Activated CD4-positive, alpha-beta T cell treated with anti-CD3 and anti-CD28 coated beads for 4 hours (primary cell): Measurements from ENCODE around the gene LRTM1.

ENCODE experiments used
- DNase-seq, 2 donors: peaks; one replicate each; pipeline ENCODE4 v3.0.0-alpha.2; 2020

The LRTM1 gene

GRCh38 chr3:54939557-54940300, 11.9 kb upstream of the LRTM1 start:
- DNase-seq, result no peak

- DNase-seq, result no peak
Observed at GRCh38 chr3:54936561-54936960, 8.7 kb upstream of the LRTM1 start.

GRCh38 chr3:54935869-54936268, 8.0 kb upstream of the LRTM1 start:
- no peak for DNase-seq

- DNase-seq, result no peak
Observed at GRCh38 chr3:54932606-54933005, 4.7 kb upstream of the LRTM1 start.

- no peak for DNase-seq
Observed at GRCh38 chr3:54931182-54931581, 3.3 kb upstream of the LRTM1 start.

- DNase-seq, result no peak
Observed at GRCh38 chr3:54918516-54918915, 9.3 kb downstream of the LRTM1 start.

- DNase-seq, result no peak
Observed at GRCh38 chr3:54917862-54918261, 10.0 kb downstream of the LRTM1 start.

GRCh38 chr3:54917174-54917573, 10.7 kb downstream of the LRTM1 start:
- DNase-seq, result no peak

GRCh38 chr3:54916732-54917131, 11.1 kb downstream of the LRTM1 start:
- DNase-seq, result no peak

GRCh38 chr3:54915976-54916375, 11.9 kb downstream of the LRTM1 start:
- no peak for DNase-seq

- no peak for DNase-seq
Observed at GRCh38 chr3:54915181-54915580, 12.7 kb downstream of the LRTM1 start.

GRCh38 chr3:54914180-54914579, 13.7 kb downstream of the LRTM1 start:
- no peak for DNase-seq

- DNase-seq, result no peak
Observed at GRCh38 chr3:54909191-54909590, 18.7 kb downstream of the LRTM1 start.

GRCh38 chr3:54906763-54907162, 21.1 kb downstream of the LRTM1 start:
- DNase-seq, result no peak

- no peak for DNase-seq
Observed at GRCh38 chr3:54905920-54906319, 21.9 kb downstream of the LRTM1 start.

GRCh38 chr3:54905261-54905888, 22.5 kb downstream of the LRTM1 start:
- no peak for DNase-seq

- no peak for DNase-seq
Observed at GRCh38 chr3:54901906-54902685, 25.8 kb downstream of the LRTM1 start.

GRCh38 chr3:54900838-54901591, 26.8 kb downstream of the LRTM1 start:
- DNase-seq, result no peak

- DNase-seq, result no peak
Observed at GRCh38 chr3:54899273-54899672, 28.6 kb downstream of the LRTM1 start.

GRCh38 chr3:54897028-54897711, 30.7 kb downstream of the LRTM1 start:
- DNase-seq, result no peak

GRCh38 chr3:54895613-54896012, 32.2 kb downstream of the LRTM1 start:
- no peak for DNase-seq

- no peak for DNase-seq
Observed at GRCh38 chr3:54892168-54892567, 35.7 kb downstream of the LRTM1 start.

- no peak for DNase-seq
Observed at GRCh38 chr3:54891540-54891897, 36.3 kb downstream of the LRTM1 start.
